ENCODE results near the gene ARHGAP6.

DNA sequence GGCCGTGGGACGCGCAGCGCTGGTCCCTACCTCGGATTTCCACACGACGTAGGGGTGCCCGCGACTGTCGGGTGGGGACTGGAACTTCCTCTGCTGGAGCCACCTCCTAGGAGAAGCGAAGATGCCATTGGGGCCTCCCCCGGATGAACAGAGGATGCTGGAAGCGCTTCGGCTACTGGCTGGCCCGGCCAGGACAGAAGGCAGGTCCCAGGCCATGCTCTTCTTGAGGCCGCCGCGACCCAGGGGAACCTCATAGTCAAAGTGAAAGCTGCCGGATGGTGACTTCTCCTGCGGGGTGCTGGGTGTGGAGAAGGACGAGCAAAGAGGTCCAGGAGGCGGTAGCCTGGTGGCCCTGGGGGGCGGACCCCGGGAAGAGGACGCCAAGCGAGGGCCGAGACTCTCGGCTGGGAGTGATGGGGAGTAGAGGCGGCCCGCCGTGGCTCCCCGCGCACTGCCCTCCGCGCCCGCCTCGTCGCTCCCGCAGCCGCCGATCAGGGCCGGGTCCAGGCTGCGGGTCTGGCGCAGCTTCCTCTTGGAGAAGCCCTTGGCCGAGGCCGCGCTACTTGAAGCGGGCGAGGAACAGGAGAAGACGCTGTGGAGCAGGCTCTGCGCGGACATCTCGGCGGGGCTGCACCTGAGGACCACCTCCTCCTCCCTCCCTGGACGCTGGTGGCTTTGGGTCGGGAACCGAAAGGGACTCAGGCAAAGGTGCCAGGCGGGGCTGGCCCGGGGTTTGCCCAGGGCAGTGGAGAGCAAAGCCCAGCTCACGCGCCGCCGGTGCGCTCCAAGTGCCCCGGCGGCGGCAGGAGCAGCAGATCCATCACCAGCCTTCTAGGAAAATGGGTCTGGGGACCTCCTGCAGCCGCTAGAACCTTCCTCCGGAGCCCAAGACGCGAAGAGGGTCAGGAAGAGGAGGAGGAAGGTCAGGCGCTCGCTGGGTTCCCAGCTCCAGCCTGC lies 1.2 kb downstream of the ARHGAP6 start:
- TF ChIP-seq, protein P1, sequence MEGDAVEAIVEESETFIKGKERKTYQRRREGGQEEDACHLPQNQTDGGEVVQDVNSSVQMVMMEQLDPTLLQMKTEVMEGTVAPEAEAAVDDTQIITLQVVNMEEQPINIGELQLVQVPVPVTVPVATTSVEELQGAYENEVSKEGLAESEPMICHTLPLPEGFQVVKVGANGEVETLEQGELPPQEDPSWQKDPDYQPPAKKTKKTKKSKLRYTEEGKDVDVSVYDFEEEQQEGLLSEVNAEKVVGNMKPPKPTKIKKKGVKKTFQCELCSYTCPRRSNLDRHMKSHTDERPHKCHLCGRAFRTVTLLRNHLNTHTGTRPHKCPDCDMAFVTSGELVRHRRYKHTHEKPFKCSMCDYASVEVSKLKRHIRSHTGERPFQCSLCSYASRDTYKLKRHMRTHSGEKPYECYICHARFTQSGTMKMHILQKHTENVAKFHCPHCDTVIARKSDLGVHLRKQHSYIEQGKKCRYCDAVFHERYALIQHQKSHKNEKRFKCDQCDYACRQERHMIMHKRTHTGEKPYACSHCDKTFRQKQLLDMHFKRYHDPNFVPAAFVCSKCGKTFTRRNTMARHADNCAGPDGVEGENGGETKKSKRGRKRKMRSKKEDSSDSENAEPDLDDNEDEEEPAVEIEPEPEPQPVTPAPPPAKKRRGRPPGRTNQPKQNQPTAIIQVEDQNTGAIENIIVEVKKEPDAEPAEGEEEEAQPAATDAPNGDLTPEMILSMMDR (IDR thresholded peaks at IDR 0.05) = no peak
- TF ChIP-seq EZH2 (IDR thresholded peaks at IDR 0.05) = no peak

All from neural progenitor cell (in vitro differentiated cells).